Esophagus muscularis mucosa (tissue), 4 donors: ENCODE measurements around the gene PLCH2.

Experiments used
- EP300 ChIP-seq: sonication (generic); formaldehyde crosslinking; IDR thresholded peaks from one replicate; pipeline ENCODE4 v1.6.1; 2017; ENCODE audit warnings: antibody characterized with exemption
- POLR2AphosphoS5 ChIP-seq, 2 donors: sonication (generic); formaldehyde crosslinking; IDR thresholded peaks; one replicate each; pipeline ENCODE4 v1.6.1; 2017; ENCODE audit warnings: antibody characterized with exemption in 2 of 2
- TF ChIP-seq, protein P1 (sequence below), 3 experiments: fragments of 200-600 bp in 2 of 3; fragments of 450-650 bp in 1 of 3; sonication (generic) in 2 of 3; IDR thresholded peaks; one replicate each; pipeline ENCODE4 v1.5.1; 2017 to 2019; ENCODE audit warnings: antibody characterized with exemption in 3 of 3, mild to moderate bottlenecking in 2 of 3, moderate library complexity in 1 of 3

DNA sequence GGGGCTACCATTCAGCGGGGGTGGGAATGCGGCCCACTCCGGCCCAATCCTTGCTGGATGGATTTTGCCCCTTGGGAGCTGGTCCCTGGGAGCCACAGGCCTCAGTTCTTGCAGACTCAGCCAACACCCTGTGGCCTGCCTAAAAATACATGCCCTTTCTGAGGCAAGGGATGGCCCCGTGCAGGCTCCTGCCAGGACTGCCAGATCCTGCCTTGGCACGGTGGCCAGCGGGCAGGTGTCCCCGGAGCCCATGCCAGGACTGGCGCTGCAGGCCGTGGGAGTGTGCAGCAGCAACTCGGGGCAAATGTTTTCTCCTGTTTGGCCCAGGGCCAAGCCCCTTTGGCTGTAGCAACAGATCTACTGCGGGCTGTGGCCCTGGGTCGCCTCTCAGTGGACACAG lies 51.9 kb downstream of the PLCH2 start:
- TF ChIP-seq POLR2AphosphoS5 (IDR thresholded peaks at IDR 0.05) (no peak), EP300 (no peak)
- TF ChIP-seq, protein P1, sequence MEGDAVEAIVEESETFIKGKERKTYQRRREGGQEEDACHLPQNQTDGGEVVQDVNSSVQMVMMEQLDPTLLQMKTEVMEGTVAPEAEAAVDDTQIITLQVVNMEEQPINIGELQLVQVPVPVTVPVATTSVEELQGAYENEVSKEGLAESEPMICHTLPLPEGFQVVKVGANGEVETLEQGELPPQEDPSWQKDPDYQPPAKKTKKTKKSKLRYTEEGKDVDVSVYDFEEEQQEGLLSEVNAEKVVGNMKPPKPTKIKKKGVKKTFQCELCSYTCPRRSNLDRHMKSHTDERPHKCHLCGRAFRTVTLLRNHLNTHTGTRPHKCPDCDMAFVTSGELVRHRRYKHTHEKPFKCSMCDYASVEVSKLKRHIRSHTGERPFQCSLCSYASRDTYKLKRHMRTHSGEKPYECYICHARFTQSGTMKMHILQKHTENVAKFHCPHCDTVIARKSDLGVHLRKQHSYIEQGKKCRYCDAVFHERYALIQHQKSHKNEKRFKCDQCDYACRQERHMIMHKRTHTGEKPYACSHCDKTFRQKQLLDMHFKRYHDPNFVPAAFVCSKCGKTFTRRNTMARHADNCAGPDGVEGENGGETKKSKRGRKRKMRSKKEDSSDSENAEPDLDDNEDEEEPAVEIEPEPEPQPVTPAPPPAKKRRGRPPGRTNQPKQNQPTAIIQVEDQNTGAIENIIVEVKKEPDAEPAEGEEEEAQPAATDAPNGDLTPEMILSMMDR (IDR thresholded peaks at IDR 0.05) = no peak
